ENCODE measurements around the gene RGL3.

- TF ChIP-seq CTCF (IDR thresholded peaks at IDR 0.05) = no peak
- TF ChIP-seq POLR2A (IDR thresholded peaks at IDR 0.05) = no peak
- TF ChIP-seq EP300 (IDR thresholded peaks at IDR 0.05) = no peak
Measured at GRCh38 chr19:11365557-11366117, 53.5 kb downstream of the RGL3 start.

Data from gastroesophageal sphincter (tissue), 3 donors.